WTC11 (cell line): ENCODE results near the gene TCHP.

ENCODE experiments used
- IRF2 ChIP-seq: sonication (generic); formaldehyde crosslinking; IDR thresholded peaks from 2 replicates; pipeline ENCODE4 v1.8.0; 2022; ENCODE audit warnings: low read depth, missing genetic modification reagents, borderline replicate concordance
- TEAD1 ChIP-seq: sonication (generic); formaldehyde crosslinking; IDR thresholded peaks from 2 replicates; pipeline ENCODE4 v1.8.0; 2022; ENCODE audit warnings: mild to moderate bottlenecking, missing genetic modification reagents
- TEAD4 ChIP-seq: sonication (generic); formaldehyde crosslinking; IDR thresholded peaks from 2 replicates; pipeline ENCODE4 v1.8.0; 2022; ENCODE audit warnings: mild to moderate bottlenecking, missing genetic modification reagents
- TF ChIP-seq, protein P1 (sequence below): fragments of 200-600 bp; IDR thresholded peaks from 2 replicates; pipeline ENCODE4 v1.8.0; 2022; ENCODE audit warnings: antibody characterized with exemption
- TF ChIP-seq, protein P2 (sequence below): sonication (generic); formaldehyde crosslinking; IDR thresholded peaks from 2 replicates; pipeline ENCODE4 v1.8.1; 2022; ENCODE audit warnings: low read depth, mild to moderate bottlenecking, moderate library complexity, missing genetic modification reagents, borderline replicate concordance
- TF ChIP-seq, protein P3 (sequence below): sonication (generic); formaldehyde crosslinking; IDR thresholded peaks from 2 replicates; pipeline ENCODE4 v1.8.1; 2022; ENCODE audit warnings: mild to moderate bottlenecking, moderate library complexity, missing genetic modification reagents
- TF ChIP-seq, protein P4 (sequence below): sonication (generic); formaldehyde crosslinking; IDR thresholded peaks from 2 replicates; pipeline ENCODE4 v1.8.0; 2023; ENCODE audit warnings: missing genetic modification reagents, mild to moderate bottlenecking, borderline replicate concordance
- TF ChIP-seq, protein P5 (sequence below): sonication (generic); formaldehyde crosslinking; conservative IDR thresholded peaks from 2 replicates; pipeline ENCODE4 v1.8.1; 2022; ENCODE audit warnings: mild to moderate bottlenecking, missing genetic modification reagents
- TF ChIP-seq, protein P6 (sequence below): sonication (generic); formaldehyde crosslinking; IDR thresholded peaks from 2 replicates; pipeline ENCODE4 v1.8.1; 2022; ENCODE audit warnings: low read depth, missing genetic modification reagents, borderline replicate concordance
- TF ChIP-seq, protein P7 (sequence below): sonication (generic); formaldehyde crosslinking; IDR thresholded peaks from 2 replicates; pipeline ENCODE4 v1.8.1; 2023; ENCODE audit warnings: mild to moderate bottlenecking, missing genetic modification reagents, moderate library complexity
- TF ChIP-seq, protein P8 (sequence below): sonication (generic); formaldehyde crosslinking; IDR thresholded peaks from 2 replicates; pipeline ENCODE4 v1.8.0; 2022; ENCODE audit warnings: missing genetic modification reagents

DNA sequence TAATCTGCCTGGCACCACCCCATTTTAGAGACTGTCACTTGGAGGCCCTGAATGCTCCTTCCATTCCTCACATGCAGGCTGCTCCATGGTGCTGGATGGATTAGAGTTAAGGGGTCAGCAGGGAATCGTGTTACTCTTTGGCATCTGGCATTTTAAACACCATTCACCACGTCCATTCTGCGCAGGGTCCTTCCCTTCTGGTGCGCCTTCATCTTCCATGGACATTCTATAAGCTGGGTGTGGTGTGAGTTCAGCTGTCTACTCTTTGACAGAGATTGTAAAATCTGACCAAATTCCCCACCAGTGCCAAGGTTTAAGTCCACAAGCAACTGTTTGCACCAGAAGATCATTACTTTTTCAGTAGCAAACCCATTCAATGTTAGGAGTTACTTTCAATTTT lies 48.3 kb downstream of the TCHP start:
- TF ChIP-seq, protein P1, sequence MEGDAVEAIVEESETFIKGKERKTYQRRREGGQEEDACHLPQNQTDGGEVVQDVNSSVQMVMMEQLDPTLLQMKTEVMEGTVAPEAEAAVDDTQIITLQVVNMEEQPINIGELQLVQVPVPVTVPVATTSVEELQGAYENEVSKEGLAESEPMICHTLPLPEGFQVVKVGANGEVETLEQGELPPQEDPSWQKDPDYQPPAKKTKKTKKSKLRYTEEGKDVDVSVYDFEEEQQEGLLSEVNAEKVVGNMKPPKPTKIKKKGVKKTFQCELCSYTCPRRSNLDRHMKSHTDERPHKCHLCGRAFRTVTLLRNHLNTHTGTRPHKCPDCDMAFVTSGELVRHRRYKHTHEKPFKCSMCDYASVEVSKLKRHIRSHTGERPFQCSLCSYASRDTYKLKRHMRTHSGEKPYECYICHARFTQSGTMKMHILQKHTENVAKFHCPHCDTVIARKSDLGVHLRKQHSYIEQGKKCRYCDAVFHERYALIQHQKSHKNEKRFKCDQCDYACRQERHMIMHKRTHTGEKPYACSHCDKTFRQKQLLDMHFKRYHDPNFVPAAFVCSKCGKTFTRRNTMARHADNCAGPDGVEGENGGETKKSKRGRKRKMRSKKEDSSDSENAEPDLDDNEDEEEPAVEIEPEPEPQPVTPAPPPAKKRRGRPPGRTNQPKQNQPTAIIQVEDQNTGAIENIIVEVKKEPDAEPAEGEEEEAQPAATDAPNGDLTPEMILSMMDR, result no peak
- TF ChIP-seq, protein P2, sequence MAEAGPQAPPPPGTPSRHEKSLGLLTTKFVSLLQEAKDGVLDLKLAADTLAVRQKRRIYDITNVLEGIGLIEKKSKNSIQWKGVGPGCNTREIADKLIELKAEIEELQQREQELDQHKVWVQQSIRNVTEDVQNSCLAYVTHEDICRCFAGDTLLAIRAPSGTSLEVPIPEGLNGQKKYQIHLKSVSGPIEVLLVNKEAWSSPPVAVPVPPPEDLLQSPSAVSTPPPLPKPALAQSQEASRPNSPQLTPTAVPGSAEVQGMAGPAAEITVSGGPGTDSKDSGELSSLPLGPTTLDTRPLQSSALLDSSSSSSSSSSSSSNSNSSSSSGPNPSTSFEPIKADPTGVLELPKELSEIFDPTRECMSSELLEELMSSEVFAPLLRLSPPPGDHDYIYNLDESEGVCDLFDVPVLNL, result no peak
- TF ChIP-seq TEAD4 (CRISPR knock-in tag) (no peak), IRF2 (CRISPR knock-in tag) (no peak), TEAD1 (CRISPR knock-in tag) (no peak)
- TF ChIP-seq, protein P3, sequence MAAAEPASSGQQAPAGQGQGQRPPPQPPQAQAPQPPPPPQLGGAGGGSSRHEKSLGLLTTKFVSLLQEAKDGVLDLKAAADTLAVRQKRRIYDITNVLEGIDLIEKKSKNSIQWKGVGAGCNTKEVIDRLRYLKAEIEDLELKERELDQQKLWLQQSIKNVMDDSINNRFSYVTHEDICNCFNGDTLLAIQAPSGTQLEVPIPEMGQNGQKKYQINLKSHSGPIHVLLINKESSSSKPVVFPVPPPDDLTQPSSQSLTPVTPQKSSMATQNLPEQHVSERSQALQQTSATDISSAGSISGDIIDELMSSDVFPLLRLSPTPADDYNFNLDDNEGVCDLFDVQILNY (CRISPR knock-in tag), result no peak
- TF ChIP-seq, protein P4, sequence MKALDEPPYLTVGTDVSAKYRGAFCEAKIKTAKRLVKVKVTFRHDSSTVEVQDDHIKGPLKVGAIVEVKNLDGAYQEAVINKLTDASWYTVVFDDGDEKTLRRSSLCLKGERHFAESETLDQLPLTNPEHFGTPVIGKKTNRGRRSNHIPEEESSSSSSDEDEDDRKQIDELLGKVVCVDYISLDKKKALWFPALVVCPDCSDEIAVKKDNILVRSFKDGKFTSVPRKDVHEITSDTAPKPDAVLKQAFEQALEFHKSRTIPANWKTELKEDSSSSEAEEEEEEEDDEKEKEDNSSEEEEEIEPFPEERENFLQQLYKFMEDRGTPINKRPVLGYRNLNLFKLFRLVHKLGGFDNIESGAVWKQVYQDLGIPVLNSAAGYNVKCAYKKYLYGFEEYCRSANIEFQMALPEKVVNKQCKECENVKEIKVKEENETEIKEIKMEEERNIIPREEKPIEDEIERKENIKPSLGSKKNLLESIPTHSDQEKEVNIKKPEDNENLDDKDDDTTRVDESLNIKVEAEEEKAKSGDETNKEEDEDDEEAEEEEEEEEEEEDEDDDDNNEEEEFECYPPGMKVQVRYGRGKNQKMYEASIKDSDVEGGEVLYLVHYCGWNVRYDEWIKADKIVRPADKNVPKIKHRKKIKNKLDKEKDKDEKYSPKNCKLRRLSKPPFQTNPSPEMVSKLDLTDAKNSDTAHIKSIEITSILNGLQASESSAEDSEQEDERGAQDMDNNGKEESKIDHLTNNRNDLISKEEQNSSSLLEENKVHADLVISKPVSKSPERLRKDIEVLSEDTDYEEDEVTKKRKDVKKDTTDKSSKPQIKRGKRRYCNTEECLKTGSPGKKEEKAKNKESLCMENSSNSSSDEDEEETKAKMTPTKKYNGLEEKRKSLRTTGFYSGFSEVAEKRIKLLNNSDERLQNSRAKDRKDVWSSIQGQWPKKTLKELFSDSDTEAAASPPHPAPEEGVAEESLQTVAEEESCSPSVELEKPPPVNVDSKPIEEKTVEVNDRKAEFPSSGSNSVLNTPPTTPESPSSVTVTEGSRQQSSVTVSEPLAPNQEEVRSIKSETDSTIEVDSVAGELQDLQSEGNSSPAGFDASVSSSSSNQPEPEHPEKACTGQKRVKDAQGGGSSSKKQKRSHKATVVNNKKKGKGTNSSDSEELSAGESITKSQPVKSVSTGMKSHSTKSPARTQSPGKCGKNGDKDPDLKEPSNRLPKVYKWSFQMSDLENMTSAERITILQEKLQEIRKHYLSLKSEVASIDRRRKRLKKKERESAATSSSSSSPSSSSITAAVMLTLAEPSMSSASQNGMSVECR (CRISPR knock-in tag), result no peak
- TF ChIP-seq, protein P5, sequence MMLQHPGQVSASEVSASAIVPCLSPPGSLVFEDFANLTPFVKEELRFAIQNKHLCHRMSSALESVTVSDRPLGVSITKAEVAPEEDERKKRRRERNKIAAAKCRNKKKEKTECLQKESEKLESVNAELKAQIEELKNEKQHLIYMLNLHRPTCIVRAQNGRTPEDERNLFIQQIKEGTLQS (CRISPR knock-in tag), result no peak
- TF ChIP-seq, protein P6, sequence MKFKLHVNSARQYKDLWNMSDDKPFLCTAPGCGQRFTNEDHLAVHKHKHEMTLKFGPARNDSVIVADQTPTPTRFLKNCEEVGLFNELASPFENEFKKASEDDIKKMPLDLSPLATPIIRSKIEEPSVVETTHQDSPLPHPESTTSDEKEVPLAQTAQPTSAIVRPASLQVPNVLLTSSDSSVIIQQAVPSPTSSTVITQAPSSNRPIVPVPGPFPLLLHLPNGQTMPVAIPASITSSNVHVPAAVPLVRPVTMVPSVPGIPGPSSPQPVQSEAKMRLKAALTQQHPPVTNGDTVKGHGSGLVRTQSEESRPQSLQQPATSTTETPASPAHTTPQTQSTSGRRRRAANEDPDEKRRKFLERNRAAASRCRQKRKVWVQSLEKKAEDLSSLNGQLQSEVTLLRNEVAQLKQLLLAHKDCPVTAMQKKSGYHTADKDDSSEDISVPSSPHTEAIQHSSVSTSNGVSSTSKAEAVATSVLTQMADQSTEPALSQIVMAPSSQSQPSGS, result no peak
- TF ChIP-seq, protein P7, sequence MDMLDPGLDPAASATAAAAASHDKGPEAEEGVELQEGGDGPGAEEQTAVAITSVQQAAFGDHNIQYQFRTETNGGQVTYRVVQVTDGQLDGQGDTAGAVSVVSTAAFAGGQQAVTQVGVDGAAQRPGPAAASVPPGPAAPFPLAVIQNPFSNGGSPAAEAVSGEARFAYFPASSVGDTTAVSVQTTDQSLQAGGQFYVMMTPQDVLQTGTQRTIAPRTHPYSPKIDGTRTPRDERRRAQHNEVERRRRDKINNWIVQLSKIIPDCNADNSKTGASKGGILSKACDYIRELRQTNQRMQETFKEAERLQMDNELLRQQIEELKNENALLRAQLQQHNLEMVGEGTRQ, result no peak
- TF ChIP-seq, protein P8, sequence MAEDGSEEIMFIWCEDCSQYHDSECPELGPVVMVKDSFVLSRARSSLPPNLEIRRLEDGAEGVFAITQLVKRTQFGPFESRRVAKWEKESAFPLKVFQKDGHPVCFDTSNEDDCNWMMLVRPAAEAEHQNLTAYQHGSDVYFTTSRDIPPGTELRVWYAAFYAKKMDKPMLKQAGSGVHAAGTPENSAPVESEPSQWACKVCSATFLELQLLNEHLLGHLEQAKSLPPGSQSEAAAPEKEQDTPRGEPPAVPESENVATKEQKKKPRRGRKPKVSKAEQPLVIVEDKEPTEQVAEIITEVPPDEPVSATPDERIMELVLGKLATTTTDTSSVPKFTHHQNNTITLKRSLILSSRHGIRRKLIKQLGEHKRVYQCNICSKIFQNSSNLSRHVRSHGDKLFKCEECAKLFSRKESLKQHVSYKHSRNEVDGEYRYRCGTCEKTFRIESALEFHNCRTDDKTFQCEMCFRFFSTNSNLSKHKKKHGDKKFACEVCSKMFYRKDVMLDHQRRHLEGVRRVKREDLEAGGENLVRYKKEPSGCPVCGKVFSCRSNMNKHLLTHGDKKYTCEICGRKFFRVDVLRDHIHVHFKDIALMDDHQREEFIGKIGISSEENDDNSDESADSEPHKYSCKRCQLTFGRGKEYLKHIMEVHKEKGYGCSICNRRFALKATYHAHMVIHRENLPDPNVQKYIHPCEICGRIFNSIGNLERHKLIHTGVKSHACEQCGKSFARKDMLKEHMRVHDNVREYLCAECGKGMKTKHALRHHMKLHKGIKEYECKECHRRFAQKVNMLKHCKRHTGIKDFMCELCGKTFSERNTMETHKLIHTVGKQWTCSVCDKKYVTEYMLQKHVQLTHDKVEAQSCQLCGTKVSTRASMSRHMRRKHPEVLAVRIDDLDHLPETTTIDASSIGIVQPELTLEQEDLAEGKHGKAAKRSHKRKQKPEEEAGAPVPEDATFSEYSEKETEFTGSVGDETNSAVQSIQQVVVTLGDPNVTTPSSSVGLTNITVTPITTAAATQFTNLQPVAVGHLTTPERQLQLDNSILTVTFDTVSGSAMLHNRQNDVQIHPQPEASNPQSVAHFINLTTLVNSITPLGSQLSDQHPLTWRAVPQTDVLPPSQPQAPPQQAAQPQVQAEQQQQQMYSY (CRISPR knock-in tag), result no peak
